Measurements from ENCODE around the gene PAK3. TPM values are rescaled to one million over a fixed set of nuclear protein-coding genes. Genes with fewer than 3 reads are reported as not detected.

Gene PAK3
- total RNA-seq, 1 experiment from 2014 or later: 7.5 TPM

DNA sequence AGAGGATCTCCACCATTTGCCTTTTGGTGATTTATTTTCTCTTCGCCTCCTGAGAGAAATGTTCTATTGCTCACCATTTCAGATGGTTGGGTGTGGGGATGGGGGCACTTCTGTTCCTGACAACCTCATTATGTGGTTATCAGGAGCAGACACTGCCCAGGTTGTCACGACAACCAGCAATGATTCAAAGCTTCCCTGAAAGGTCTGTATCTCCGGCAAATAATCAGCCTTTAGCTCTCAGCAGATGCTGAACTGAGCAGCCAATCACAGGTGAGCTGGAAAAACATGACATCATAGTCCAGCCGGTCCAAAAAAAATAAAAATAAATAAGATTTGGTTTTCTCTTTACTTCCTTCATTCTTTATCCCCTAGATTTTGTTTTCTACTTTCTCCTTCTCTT, 5.5 kb upstream of the PAK3 start:
- no peak overlapping the region for H3K23ac ChIP-seq (ENCODE audit: insufficient read length, low read depth, low read length)
- peaks cover under 1% of the 10 kb centered on the region for H3K23me2 ChIP-seq (ENCODE audit: insufficient read length, low read depth, low read length, poor library complexity, severe bottlenecking)
- H3K27ac ChIP-seq (ENCODE audit: insufficient read length, low read depth, low read length): no peak overlapping the region
- H2AK5ac ChIP-seq (ENCODE audit: insufficient read length, low read length): no peak overlapping the region
- H2BK20ac ChIP-seq (ENCODE audit: low read depth, low read length, poor library complexity, severe bottlenecking): no peak overlapping the region
- H2BK120ac ChIP-seq (ENCODE audit: low read depth, low read length, poor library complexity, severe bottlenecking): no peak overlapping the region
- no peak overlapping the region for H3K4me2 ChIP-seq (ENCODE audit: insufficient read depth, insufficient read length, low read length)
- H3K14ac ChIP-seq (ENCODE audit: insufficient read depth, low read length): no peak overlapping the region
- no peak overlapping the region for H3K18ac ChIP-seq (ENCODE audit: insufficient read length, low read depth, low read length)
- TF ChIP-seq, protein P1, sequence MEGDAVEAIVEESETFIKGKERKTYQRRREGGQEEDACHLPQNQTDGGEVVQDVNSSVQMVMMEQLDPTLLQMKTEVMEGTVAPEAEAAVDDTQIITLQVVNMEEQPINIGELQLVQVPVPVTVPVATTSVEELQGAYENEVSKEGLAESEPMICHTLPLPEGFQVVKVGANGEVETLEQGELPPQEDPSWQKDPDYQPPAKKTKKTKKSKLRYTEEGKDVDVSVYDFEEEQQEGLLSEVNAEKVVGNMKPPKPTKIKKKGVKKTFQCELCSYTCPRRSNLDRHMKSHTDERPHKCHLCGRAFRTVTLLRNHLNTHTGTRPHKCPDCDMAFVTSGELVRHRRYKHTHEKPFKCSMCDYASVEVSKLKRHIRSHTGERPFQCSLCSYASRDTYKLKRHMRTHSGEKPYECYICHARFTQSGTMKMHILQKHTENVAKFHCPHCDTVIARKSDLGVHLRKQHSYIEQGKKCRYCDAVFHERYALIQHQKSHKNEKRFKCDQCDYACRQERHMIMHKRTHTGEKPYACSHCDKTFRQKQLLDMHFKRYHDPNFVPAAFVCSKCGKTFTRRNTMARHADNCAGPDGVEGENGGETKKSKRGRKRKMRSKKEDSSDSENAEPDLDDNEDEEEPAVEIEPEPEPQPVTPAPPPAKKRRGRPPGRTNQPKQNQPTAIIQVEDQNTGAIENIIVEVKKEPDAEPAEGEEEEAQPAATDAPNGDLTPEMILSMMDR (conservative IDR thresholded peaks at IDR 0.05): no peak
- DNase-seq: no peak
- no peak overlapping the region for H2BK15ac ChIP-seq (ENCODE audit: low read depth, low read length)
- H3K79me1 ChIP-seq (ENCODE audit: insufficient read depth, low read depth, low read length, poor library complexity, severe bottlenecking): no peaks in the 10 kb centered on the region
- H3T11ph ChIP-seq (ENCODE audit: low read length): no peak overlapping the region
- Mint-ChIP-seq H3K36me3 (ENCODE audit: insufficient read depth in 1 of 3, low read depth in 3 of 3) (no peaks in the 10 kb centered on the region), H3K27ac (no peak overlapping the region), H3K9me3 (no peaks in the 10 kb centered on the region), H3K4me1 (peaks cover 47 to 56% of the 10 kb centered on the region in 2 experiments), H3K4me3 (no peak overlapping the region), H3K27me3 (ENCODE audit: low read depth) (peaks cover 8% of the 10 kb centered on the region)
- no peak overlapping the region for H4K91ac ChIP-seq (ENCODE audit: insufficient read length, low read depth, low read length)
- no CpG with 5 or more reads among the region's 4 CpGs for WGBS (ENCODE audit: extremely low coverage, insufficient read length, low lambda C conversion rate)
- no peak overlapping the region for H3K9ac ChIP-seq (ENCODE audit: extremely low read depth, insufficient read length, low read length)
- no peaks in the 10 kb centered on the region; the same call in 1 of the 2 replicates for H3K27me3 ChIP-seq (ENCODE audit: insufficient read depth, low read length)
- no peaks in the 10 kb centered on the region for H3K9me3 ChIP-seq (ENCODE audit: control insufficient read depth, low read depth, low read length)
- H2AFZ ChIP-seq (ENCODE audit: low read length): no peak overlapping the region
- H3K4ac ChIP-seq (ENCODE audit: low read depth, low read length): no peak overlapping the region
- peaks cover 6% of the 10 kb centered on the region for H3K4me1 ChIP-seq (ENCODE audit: insufficient read depth, low read length)
- H2BK5ac ChIP-seq (ENCODE audit: insufficient read length, low read length): no peak overlapping the region
- H3K79me2 ChIP-seq (ENCODE audit: insufficient read depth, low read length): no peaks in the 10 kb centered on the region
- H4K5ac ChIP-seq (ENCODE audit: insufficient read length, low read depth, low read length): no peak overlapping the region
- H4K20me1 ChIP-seq (ENCODE audit: control insufficient read depth, insufficient read depth, insufficient read length): no peaks in the 10 kb centered on the region
- H4K8ac ChIP-seq (replicated peaks; ENCODE audit: insufficient read length, low read depth, low read length): no peak overlapping the region
- no peak overlapping the region for H3K56ac ChIP-seq (ENCODE audit: insufficient read length, low read depth, low read length)
- no peak overlapping the region for H2BK12ac ChIP-seq (ENCODE audit: insufficient read length, low read depth, low read length)
